Inferior parietal cortex (tissue), 1 donor: Measurements from ENCODE around the gene RBFOX1.

Source experiments
- DNase-seq: peaks from one replicate; pipeline ENCODE4 v3.0.0-alpha.2; 2016; ENCODE audit errors: extremely low spot score

Gene RBFOX1

DNA sequence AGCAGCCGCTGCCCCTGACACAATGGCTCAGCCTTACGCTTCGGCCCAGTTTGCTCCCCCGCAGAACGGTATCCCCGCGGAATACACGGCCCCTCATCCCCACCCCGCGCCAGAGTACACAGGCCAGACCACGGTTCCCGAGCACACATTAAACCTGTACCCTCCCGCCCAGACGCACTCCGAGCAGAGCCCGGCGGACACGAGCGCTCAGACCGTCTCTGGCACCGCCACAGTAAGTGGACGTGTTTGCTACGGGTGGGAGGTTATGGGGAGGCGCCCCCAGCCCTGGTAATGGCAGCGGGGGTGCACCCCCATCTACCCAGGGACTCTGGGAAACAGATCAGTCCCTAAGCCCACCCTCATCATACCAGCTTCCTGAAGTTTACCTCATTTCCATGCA lies 185.5 kb downstream of the RBFOX1 start:
- DNase-seq = no peak

DNA sequence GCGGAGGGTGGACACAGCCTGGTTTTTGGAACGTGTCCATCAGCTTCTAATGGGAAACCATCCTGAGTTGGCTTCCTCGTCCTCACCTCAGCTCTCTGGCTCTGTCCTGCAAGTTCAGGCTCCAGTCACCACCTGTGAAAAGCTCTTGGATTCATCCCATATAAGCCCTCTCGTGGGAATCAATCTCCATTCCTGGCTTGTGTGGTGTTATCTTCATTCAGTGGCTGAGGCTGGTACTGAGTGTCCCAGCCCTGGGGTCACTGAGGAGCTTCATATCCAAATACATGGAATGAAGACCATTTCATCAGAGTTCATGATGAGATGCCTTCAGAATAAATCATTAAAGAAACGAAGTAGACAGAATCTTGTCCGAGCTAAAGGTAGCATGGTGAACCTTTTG lies 189.2 kb downstream of the RBFOX1 start:
- DNase-seq = no peak

DNA sequence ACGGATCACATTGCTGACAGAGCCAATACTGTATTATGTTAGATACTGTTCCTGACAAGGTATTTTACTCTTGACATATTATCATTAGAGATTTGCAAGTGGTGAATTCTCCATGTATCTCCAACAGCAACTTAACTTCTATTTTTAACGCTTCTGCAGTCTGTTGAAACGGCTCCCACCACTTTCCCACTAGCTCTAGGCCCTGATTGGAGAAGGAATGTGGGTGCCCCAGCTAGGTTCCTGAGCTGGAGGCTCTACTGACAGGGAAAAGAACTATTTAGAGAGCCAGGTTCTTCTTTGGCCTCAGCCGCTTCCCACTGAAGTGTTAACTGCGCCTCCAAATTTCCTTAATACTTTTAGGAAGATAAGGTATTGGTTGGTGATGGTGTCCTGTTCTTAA lies 191.8 kb downstream of the RBFOX1 start:
- no peak for DNase-seq

DNA sequence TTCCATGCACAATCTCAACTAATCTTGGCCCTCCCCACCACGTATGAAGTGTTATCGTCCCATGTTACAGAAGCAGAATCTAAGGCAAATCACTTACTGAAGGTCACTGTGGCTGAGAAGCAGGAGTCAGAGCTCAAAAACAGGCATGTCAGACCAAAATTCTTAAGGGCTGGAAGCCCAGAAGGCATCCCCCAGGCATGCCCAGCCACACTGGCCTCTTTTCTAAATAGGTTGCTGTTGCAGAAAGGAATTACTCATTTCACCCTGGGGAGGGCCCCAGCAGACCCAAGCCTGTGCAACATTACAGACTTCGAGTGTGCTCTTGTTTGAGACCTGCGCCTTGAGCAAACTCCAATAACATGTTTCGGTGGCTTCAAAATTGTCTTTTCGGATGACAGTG lies 194.1 kb downstream of the RBFOX1 start:
- no peak for DNase-seq

DNA sequence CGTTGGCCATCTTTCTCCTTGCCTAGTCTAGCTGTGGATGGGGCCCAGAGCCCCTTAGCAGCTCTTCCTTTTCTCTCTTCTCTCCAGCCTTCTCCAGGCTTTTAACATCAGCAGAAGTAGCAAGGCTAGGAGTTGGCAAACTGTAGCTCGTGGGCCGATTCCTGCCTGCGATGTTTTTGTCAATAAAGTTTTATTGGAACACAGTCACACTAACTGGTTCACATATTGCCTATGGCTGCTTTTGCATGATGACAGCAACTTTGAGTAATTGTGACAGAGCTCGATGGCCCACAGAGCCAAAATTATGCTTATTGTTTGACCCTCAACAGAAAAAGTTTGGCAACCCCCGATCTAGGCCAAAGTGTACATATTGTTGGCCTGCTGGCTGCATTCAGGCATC lies 199.9 kb downstream of the RBFOX1 start:
- no peak for DNase-seq

DNA sequence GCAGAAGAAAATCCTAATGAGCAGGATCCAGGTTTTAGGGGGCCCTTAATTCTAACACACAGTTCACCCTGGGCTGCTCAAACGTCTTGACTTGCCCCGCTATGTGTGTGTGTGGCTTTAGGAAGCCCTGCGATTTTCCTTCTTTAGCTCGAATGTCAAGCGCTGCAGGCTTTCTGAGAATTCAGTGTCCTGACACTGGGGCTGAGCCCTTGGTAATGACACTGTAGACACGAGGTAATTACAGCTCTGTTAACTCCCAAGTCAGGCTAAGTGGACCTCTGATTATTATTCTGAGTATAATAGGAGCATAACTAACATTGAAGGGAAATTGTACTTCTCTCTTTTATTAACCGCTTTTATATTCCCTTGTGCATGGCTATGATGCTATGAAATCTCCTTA lies 202.1 kb downstream of the RBFOX1 start:
- no peak for DNase-seq

DNA sequence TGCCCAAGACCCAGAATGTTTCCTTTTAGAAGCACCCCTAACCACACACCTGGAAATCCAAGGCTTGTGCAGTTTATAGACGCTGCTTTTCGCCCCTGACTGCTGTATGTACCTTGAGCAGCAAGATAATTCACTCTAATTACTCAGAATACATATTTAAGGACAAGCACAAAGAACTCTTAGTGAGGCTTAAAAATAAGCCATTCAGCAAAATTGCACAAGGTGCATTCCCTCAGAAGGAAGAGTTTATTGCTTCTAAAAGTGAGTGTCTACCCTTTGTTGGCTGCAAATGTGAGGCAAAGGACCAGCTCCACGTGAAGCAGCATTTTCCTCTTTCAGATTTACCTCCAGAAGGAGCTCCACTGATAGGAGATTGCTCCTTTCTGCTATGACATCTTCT lies 208.4 kb downstream of the RBFOX1 start:
- DNase-seq = no peak

DNA sequence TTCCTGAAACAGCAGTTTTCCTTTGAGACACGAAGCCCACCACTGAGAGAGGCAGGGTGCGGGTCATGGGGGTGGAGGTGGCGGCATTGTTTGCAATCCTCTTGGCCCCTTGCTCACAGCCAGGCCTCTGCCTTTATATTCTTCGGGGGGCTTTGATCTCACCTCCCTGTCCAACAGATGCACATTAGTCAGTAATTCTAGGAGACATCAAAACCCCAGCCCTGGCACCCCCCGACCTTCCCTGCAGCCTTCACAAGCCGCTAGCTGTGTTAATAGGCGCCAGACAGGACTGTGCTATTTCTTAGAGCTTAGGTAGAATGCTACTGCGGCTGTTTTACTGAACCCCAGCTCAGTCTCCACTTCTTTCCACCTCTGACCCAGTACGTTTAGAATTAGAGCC lies 212.6 kb downstream of the RBFOX1 start:
- no peak for DNase-seq

DNA sequence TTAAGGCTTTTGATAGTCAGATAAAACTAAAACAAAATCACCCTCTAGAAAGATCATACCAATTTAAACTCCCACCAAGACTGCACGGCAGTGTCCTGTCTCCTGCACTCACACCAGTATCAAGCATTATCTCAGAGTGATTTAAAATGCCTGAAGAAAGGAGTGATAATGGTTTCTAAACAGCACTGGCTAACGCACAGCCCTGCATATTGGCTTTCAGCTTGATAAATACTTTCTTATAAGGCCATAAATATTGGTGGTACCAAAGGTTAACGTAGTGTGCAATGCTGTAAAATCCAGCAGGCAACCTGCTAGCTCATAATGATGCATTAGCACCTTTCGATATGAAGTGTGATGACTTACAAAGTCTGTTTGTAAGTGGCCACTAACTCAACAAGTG lies 214.3 kb downstream of the RBFOX1 start:
- no peak for DNase-seq

DNA sequence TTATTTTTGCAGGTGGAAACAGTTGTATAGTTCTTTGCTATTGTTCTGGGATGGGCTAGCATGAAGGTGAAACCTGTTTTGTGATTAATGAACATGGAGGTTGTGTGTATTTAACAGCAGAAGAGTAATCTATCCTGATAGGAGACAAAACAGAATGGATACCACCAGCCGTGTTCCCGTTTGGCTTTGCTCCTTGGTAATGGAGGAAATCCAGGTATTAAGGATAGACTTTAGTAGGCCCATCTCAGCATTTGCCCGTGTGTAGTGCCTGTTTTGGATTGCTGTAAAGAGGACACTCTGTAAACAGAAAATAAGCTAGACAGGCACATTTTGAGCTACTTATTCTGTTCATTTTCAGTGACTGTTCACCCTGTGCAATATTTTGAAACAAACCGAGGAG lies 215.1 kb downstream of the RBFOX1 start:
- no peak for DNase-seq

DNA sequence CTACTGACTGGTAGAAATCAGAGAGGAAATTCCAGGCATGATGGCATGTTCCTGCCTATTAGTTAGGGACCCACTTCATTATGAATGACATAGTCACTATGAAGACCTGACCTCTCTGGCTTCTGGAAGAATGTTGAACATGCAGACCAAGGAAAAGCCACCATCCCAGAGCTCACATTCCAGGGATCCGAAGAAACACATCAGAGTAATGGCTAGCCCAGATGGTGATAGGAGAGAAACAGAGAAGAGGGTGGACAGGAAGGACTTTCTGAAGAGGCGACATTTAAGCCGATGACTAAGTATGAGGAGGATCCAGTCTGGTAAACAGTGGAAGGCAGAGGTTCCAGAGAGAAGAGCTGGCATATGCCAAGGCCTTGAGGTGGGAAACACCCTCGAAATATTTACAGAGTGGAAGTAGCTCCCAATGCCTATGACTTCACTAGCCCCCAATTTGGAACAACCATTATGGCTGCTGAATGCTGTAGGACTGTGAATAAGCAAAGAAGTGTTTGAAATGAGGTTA lies 216.2 kb downstream of the RBFOX1 start:
- no peak for DNase-seq

DNA sequence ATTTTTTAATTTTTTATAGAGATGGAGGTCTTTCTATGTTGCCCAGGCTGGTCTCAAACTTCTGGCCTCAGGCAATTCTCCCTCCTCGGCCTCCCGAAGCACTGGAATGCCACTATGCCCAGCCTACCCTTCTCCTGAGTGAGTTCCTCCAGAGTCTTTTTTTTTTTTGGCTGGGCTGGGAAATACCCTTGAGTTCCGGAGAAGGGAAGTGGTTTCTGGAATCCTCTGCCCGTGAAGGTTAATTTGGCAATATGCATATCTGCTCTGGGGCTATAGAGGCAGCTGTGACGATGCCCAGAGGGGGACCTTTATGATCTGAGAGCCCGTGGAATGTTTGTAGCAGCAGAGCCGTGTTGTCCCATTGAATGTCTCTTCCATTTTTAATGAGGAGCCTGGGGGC lies 217.5 kb downstream of the RBFOX1 start:
- DNase-seq = no peak

DNA sequence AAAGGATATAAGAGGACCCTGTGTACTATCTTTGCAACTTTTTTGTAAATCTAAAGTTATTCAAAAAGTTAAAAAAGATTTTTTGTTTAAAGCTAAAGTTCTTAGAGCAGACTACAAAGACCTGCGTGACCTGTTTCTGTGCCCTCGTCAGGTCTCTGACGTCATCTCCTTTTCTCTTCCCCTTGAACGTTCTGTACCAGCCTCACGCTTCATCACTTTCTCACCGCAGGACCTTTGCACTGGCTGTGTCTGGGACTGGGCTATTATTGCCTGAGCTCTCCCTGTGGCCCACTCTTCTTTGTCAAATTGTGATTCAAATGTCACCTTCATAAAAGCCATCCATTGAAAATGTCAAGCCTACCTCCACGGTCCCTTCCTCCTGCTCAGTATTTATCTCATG lies 222.8 kb downstream of the RBFOX1 start:
- no peak for DNase-seq

DNA sequence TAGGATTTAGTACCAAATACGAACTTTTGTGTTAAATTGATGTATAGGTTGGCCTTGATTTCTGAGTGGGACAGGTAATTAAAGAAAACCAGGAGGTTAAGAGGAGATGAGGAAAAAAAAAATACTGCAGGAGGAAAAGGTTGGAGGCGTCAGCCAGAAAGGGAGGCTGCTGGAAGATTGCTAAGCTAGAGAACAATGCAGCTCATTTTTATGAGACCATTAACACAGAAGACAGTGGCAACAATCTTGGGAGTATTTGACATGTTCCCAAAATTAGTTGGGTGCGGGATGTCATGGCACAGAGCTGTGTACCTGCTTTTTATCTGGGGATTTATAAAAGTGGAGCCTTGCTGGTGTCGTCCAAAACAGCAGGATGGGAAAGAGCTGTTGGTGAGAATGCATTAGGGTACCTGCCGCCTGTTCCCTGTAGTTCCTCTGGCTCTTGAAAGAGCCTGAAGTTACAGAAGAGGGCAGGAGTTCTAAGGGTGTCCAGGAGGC lies 229.3 kb downstream of the RBFOX1 start:
- no peak for DNase-seq

DNA sequence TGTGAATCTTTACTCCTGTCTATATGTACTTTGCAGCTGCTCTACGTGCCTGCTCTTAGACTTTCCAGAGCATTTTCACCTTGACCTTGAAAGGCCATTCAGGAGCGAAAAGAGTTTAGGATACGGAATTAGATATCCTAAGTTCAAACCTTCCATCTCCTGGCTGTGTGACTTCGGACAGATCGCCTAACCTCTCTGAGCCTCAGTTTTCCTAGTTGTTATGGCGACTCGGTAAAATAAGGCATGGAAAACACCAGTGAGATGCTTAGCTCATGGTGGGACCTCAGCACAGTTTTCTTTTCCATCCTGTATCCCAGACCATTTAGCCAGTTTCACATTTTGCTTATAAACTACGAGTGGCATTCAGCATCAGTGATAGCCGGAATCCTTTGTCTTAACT lies 233.7 kb downstream of the RBFOX1 start:
- DNase-seq = no peak

DNA sequence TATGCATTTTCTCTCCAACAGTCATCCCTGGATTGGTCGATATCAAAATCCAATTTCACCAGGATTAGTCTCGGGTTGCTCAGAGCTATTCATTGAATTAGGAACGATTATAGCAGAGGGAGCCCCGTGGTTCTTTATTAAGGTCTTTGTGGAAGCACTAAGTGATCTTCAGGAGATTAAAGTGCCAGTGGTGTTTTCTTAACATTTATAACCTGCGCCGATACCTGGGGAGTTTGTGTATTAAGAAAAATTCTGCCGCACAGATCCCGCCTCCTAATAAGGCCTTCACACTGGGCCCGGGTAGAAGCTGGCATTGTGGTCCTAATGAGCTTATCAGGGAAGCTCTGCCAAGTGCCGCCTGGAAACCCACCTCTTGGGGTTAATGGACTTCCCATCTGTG lies 238.7 kb downstream of the RBFOX1 start:
- no peak for DNase-seq

DNA sequence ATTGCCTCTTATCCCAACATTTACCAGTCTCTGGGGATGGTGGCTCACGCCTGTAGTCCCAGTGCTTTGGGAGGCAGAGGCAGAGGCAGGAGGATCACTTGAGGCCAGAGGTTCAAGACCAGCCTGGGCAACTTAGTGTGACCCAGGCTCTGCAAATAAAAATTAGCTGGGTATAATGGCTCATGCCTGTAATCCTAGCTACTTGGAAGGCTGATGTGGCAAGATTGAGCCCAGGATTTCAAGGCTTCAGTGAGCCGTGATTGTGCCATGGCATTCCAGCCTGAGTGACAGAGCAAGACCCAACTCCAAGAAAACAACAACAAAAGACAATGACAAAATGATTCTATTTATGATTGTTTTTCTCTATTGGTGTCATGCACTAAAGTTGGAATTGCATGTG lies 244.9 kb downstream of the RBFOX1 start:
- DNase-seq = no peak

DNA sequence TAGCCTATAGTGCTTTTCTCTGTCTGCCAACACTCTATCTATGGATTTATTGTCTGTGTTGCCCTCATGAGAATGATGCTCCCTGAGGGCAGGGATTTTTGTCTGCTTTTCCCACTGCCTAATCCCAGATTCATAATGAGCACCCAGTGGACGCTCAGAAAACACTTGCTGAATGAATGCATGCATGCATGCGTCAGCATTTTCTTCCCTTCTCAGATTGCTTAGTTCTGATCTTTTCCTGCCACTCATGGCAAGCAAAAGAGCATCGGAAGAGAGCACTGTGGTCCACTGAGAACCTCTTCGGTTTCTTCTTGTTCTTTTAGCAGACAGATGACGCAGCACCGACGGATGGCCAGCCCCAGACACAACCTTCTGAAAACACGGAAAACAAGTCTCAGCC lies 246.8 kb downstream of the RBFOX1 start:
- DNase-seq = no peak

DNA sequence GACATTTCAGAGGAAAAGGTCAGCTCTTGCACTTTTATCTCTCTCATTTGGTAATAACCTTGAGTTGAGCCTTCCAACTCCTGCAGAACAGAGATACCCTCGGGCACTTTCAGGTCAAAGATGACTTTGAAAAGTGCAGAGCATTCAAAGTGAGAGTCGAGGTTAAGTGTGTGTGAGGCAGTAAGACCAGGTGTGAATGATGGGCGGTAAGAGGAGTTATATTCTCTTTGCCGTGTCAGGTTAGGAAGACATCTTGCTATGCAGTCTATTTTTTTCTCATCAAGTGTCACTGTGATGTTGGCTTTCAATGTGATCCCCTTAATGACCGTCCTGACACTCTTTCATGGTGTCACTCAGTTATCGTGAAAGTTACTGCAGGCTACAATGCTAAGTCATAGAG lies 248.5 kb downstream of the RBFOX1 start:
- DNase-seq = no peak

DNA sequence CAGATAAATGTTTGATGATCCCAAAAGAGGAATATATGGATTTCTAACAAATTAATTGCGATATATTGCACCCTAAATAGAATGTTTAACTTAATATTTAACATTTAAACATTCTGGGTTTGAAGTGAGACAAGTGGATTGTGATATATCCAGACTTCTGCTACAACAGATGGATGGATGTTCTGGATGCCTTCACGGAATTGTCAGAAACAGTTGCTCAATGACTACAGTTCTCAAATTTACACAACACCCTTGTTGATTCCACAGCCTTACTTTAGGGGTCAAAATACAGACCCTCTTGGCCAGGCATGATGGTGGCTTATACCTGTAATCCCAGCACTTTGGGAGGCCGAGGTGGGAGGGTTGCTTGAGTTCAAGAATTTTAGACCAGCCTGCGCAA lies 250.8 kb downstream of the RBFOX1 start:
- DNase-seq = no peak

DNA sequence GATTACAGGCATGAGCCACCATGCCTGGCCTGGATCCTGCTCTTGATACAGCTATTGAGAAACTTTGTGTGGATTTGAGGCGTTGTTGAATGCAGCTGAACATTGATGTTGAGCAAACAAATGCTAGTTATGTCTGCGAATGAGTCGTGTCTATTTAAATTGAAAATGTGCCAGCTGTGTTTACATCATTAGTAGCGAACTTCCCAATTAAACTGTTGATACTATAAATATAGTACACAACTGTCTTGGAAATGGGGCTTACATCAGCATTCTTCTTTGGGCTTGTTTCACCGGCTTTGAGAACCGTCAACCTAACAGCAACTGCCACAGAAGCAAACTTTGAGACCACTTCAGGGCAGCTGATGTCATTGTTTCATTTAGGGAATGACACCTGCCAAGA lies 251.9 kb downstream of the RBFOX1 start:
- DNase-seq = no peak

DNA sequence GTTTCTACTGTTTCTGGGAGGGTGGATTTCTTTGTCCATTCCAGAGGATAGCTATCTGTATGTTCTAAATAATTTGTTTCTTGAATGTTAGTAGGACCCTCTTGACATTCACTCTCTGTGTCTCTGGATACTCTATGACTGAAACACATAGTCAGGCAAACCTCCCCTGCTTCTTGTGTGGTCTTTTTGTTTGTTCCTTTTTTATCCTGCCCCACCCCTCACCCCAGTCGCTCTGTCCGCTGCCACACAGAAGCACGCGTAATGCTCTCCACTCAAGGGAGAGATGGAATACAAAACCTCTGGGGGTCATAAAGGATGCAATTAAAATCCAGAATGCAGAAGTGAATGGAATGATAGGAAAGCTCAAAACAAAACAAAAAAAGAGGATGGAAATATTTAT lies 253.1 kb downstream of the RBFOX1 start:
- DNase-seq = no peak

DNA sequence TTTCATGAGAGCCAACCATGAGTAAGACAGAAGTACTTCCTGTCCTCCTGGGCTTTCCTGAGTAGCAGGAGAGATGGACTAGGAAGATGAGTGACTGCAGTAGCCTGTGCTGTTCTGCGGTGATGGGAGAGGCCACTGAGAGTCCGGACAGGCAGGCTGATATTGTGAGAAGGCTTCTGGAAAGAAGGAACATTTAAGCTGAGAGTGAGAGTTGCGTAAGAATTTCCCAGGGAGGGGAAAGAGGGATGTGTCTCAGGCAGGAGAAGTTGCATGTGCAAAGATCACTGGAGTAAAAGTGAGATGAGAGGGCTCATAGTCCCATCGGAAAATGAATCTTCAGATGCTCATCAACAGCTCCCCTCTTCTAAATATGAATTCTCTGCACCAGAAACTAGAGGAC lies 258.3 kb downstream of the RBFOX1 start:
- no peak for DNase-seq

DNA sequence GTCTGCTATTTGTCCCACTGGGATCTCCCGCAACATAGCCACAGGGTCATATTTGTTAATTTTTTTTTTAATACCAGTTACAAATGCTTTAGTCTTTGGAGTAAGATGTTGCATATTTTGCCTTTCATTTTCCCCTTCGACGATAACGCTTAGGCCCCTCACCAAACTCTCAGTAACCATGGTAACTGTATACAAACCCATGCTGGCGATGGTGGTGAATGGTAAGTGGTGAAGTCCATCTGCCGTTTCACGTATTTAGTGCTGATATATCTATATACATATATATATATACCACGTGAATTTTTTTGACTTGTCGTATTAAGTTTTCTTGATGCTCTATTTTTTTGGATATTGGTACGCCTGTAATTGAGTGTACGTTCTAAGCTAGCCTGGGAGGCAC lies 263.7 kb downstream of the RBFOX1 start:
- DNase-seq = no peak

DNA sequence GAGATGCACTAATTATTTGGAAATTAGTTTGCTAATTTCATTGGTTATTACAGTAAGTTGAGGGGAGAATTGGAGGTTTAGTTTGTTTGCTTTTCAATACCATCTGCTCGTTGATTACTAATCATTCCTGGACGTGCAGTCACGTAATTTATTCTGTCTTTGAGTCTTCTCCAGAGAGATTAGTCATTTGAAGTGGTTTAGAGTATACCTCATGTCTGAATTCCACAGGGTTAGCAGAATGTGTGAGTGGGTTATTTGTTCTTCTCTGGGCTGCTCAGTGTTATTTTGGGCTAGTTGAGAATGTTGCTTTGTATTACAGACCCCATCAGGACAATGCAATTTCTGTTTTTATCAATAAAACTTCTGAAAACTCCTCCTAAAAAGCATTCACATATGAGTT lies 265.0 kb downstream of the RBFOX1 start:
- DNase-seq = no peak
